SW480 (cell line): ENCODE results near the gene EXOSC7.
A peak's percentile ranks its signal among the peaks of the same experiment; 100 is the strongest.

Experiments
- DNase-seq: peaks from one replicate; pipeline ENCODE4 v3.0.0-alpha.2; 2016; ENCODE audit warnings: low spot score

EXOSC7 gene

DNA sequence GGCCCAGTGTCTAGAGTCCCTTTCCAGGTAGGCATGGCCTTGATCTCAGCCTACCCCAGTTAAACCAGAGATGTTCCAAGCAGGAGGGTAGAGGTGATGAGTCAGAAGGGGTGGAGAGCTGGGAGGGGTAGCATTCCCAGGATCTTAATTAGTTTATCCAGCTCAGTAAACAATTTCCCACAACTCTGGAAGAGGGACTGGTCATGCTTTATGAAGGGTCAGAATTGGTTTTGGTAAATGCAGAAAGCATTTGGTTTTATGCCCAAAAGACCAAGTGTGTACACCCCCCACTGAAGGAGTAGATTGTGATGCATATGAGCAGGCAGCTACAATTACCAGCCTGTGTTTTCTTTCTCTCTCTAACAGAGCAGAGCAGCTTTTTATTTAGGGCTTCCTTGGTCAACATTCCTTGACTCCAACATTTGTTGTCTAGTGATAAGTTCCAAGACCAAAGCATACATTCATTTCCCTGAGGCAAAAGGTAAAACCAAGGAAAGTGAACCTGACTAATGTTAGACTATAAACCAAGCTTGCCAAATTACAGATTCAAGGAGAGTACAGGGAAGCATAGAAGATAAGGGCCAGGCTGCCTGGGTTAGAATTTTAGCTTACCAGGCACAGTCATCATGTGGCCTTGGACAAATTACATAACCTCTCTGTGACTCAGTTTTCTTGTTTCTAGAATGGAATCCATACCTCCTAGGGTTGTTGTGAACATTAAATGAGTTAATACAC lies 17.6 kb downstream of the EXOSC7 start:
- DNase-seq = peak; percentile 58

DNA sequence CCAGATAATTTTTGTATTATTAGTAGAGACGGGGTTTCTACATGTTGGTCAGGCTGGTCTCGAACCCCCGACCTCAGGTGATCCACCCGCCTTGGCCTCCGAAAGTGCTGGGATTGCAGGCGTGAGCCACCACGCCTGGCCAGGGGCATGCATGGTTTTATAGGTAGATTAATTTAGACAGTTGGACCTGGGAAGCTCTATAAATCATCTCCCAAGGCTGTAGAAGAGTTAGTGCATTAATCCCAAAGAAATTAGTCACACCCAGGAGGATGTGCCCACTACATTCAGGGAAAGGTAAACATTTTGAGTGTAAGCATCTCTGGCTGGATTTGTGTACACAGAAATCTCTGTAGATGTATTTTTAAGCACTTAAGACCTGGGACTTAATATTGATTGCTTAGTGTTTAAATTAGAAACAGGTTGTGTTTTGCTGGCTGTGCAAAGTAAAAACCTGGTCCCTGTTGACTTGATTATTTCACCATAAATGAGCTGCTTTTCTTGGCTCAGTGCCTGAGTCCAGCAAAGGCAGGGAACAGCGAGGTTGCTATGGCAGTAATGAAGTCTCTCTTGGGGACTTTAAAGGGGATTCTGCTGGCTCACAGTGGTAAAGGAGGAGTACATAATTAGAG lies 19.2 kb downstream of the EXOSC7 start:
- no peak for DNase-seq

DNA sequence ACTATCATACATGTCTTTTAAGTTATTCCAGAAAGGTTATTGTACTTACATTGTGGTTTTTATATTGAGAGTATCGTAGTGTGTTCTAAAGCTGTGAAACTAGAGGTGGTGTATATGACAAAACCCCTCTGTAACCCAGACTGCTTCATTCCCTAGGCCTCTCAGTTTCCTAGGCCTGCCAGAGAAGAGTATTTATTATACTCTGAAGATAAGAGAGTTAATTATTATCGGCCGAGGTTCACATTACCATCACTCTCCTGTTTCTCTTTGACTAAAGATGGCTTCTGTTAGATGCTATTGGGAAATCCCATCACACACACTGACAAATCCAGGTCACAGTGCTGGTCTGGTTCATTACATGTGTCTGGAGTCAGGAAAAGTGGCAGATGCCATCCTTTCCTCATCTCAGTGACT lies 20.5 kb downstream of the EXOSC7 start:
- DNase-seq = no peak

DNA sequence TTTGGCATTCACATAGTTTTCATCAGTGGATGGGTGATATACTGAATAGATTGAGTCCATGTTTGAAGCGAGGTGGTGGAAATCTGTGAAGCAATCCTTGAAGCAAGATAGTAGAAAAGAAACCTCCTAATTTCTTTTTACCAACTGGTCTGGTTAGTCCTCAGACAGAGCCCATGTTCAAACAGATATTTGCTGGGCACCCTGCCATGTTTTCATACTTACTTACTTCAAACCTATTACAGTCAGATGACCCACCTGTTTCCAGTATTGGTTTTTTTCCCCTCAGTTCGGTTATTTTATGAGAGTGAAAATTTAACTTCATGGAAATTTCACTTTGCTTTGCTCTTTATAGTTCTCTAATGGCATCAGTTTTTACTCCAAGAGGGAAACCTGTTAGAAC lies 23.7 kb downstream of the EXOSC7 start:
- no peak for DNase-seq

DNA sequence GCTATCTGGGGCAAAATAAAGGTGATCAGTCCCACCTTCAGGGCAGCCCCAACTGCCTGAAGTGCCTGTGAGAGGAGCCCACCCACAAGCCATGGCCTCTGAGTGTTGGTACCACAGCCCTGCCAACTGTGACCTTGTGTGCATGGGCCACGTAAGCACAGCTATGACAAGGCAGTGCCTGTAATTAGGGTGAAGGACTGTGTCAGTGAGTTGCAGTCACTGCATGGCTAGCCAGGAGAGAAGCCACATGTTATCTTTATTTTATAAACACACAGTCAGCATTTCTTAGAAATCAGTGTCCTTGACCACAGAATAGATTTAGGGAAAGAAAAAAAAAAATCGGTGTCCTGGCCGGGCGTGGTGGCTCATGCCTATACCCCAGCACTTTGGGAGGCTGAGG lies 24.8 kb downstream of the EXOSC7 start:
- no peak for DNase-seq

DNA sequence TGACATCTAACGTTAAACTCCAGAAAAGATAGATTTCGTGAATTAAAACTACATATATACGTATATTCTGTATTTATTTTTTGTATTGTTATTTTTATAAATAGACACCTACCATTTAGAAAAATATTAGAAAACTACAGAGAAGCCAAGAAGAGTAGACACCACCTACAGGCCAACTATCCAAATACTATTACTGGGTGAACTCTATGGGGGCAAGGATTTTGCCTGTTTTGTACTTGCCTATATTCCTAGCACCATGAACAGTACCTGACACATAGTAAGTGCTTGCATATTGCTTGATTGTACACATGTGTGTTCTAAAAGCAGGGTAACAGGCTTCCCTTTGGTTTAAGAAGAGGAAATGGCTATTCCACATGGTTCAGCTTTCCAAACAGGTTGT lies 25.7 kb downstream of the EXOSC7 start:
- DNase-seq = no peak

DNA sequence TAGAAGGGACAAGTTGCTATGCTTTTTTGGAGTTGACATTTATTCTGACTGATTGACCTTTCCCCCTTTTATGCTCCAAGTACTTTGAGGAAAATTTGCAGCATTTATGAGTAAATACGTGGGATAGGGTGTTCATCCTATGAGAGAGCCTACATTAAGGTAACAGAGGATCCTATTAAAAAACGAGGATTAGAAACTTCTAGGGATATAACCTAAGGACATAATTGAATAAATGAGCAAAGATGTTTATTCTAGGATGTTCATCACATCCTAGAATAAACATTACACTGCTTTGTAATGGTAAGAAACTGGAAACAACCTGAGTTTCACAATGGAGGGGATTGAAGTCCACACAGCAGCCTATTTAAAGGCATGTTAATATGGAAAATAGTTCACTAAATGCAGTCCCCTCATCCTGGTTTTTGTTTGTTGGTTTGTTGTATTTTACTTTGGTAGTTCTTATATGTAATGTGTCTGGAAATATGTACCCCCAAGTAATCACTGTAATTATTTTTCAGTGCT lies 26.2 kb downstream of the EXOSC7 start:
- DNase-seq = no peak

DNA sequence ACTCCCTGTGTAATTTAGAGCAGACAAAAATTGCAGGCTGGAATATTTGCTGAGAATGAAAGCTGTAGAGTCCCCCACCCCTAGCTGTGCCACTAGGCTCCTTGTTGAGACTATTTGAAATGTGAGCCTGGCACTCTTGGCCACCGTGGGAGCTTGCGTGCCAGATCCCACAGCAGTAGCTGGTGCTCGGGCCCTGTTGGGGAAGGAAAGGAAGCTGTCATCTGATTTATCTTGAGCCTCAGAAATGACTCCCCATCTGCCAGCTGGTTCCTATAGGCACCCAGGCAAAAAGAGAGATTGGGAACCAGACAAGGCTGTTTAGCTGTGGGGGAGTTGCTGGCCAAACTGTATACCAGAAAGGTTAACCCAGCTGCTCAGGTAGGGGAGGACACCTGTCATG lies 26.7 kb downstream of the EXOSC7 start:
- no peak for DNase-seq

DNA sequence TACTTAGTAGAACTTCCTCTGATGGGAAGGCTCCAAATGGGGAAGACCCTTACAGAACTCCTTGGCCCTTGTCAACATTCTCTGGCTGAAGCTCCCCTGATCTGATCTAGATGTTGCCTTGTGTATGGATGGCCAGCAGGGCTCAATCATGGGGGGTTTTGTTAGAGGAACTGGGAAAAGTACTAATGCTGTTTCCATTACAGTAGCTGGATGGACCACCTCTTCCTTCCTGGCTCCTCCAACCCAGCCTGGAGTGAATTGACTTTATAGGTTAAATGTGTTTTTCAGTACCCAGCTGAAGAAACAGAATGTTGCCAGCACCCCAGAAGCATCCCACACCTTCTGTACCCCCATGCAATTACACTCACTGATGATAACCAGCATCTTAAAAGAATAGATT lies 27.4 kb downstream of the EXOSC7 start:
- no peak for DNase-seq

DNA sequence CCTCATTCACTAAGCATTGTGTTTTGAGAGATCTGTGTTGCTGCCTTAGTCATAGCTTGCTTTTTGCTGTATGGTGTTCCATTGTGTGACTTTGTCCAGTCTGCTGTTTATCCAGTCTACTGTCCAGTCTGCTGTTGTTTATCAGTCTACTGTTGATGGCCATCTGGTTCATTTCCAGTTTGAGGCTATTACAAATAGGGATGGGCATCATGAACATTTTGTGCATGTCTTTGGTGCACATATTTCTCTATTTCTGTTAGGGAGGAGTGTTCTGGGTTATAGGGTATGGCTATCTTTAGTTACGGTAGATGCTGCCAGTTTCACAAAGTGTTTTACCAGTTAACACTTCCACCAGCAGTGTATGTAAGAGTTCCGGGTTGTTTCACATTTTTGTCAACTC lies 27.8 kb downstream of the EXOSC7 start:
- no peak for DNase-seq

DNA sequence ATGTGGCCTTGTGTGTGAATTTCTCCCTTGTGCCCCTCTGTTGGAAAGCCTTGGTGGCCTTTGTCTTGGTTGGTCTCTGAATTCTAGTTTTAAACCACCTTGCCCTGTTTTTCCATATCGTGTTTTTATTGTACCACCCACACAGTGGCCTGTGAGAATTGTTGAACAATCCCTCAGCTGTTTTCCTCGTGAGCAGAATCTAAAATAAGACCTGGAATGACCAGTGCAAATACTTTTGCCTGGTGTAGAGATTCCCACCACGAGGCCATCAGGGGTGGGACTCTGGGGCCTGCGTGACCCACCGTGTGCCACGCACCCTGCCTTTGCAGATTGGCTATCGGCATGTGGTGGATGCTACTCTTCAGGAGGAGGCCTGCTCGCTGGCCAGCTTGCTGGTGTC lies 31.0 kb downstream of the EXOSC7 start:
- DNase-seq = no peak

DNA sequence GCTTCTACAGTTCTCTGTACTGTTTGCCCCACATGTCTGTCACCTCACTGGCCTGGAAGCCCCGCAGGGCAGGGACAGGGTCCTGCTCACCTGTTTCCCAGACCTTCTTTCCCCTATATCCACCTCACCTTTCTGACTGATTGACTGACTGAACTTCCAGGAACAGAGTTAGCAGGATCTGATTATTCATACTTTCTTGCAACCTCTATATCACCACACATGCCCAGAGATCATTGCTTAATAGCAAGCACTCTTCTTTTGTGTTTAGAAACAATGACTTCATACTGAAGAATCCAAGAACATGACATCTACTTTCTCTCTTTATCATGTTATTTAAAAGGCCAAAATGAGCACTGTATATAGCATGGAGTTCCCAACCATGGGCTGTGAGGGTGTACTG lies 32.1 kb downstream of the EXOSC7 start:
- no peak for DNase-seq

DNA sequence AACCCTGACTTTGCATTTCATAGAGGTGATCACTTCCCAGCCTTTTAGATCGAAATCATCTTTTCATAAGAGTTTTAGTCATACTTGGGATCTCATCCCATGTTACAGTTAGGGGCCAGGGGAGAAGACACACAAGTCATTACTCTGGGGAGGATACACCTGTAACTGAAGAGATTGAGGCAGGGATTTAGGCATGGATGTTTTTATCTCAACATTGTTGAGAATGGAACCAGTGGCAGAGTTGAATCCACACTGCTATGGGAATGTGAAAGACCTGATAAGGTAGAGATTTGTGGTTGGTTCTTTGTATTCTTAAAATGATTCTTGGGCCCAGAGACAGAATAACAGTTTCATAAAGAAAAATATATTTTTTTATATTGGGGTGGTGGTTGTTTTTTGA lies 33.8 kb downstream of the EXOSC7 start:
- DNase-seq = no peak

DNA sequence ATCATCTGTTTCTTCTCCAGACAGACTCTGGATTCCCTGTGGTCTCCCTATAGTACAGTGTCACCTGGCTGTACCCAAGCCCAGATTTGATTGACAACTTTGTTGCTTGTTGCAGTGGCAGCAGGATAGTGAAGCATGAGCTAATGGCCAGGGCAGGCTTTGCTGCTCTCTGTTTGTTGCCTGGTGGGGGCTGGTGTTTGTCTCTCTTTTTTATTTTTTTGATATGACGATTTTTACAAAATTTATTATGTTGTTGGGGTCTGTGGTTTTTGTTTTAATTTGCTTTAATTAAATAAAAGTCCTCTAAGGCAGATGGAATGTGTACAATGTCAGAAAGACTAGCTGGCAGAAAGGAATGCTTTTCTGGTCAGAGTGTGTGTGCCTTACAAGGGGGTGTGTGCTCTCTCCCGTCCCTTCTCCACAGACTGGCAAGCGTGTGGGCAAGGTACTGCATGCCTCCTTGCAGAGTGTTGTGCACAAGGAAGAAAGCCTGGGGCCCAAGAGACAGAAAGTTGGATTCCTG lies 34.8 kb downstream of the EXOSC7 start:
- no peak for DNase-seq

DNA sequence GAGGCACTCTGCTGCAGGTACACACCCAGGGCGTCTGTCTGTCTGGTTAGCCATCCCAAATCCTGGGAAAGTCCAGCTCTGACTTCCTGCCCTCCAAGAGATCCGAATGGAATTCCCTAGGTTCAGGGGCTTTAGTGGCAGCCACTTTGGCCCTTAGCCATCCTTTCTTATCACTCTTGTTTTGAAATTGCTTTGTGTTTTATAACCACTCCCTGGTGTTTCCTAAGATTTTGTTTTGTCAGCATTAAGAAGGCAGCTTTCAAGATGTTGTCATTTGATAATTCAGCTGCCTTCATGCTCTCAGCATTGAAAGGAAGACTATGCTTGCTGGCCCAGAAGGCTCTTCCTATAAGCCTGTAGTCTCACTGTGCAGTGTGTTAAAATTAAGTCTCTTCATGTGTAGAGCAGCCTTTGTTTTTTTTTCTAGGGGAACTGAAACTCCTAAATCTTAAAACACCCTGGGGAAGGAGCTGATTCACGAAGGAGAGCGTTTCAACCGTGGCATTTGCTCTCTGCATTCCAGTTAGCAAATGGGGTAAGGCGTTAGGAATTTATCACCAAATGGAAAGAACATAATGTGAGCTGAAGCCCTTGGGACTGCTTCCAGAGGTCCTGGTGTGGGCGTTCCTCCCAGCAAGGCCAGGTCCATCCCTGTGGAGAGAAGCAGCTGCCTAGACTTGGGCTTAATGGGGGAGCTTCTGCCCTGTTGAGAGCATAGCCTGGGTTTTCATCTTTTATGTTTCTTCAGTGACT lies 35.9 kb downstream of the EXOSC7 start:
- DNase-seq = no peak

DNA sequence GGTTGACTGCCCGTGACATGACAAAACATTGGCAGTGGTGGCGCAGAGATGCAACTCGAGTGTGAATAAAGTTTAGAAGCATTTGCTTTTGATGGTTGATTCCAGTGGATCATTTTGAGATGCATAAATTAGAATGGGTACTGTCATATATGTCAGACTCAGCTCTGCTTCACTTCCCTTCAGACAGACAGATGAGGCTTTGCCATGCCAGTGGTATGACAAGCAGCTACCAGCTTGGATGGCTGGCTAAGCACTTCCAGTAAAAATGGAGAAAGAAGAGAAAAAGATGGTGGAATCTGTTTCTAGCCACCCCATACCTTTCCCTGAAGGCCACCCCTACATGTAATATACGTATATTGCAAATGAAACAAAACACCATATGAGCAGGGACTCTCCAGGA lies 36.5 kb downstream of the EXOSC7 start:
- no peak for DNase-seq

DNA sequence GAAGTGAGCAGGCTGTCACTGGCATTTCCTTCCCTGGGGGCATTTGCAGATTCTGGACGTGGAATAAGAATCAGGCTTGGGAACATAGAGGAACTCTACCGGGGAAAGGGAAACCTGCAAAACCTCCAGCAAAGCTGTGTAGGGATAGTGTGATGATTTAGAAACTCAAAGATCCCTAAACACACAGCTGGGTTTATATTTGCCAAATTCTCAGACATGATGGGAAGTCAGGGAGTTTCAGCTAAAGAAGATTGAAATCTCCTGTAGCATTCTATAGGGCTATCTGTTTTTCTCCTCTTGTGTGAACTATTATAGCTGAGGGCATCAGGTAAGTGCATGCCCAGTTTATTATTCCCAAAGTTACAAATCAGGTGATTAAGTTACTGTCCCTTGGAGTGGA lies 40.9 kb downstream of the EXOSC7 start:
- no peak for DNase-seq

DNA sequence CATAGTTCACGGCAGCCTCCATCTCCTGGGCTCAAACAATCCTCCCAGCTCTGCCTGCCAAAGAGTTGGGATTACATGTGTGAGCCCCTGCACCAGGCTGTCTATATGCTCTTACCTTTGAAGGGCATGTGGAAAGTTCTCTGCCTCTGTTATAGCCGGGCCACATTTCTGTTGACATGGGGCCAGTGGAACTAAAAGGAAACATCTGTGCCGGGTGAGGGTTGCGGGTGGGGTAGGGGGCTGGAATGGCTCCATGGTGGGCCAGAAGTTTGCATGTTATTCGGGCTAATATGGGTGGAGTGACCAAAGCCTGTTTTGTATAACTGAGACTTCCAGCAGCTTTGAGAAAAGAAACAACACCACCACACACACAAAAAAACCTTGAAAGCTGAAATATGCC lies 41.8 kb downstream of the EXOSC7 start:
- no peak for DNase-seq

DNA sequence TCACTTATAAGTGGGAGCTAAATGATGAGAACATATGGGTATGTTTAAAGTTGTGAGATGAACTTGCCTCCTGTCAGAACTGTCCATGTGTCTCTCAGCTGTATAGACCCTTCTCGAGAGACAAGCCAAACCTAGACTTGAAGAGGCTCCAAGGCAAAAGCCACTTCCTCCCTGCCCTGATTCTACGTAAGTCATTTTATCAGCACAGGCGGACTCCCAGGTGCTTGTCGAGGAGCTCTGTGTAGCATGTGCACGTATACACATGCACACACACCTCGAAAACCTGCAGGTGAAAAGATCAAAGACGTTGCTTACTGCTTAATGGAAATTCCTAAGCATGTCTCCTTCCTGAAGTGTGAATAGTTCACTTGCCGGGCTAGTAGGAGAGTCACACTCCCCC lies 44.5 kb downstream of the EXOSC7 start:
- no peak for DNase-seq

DNA sequence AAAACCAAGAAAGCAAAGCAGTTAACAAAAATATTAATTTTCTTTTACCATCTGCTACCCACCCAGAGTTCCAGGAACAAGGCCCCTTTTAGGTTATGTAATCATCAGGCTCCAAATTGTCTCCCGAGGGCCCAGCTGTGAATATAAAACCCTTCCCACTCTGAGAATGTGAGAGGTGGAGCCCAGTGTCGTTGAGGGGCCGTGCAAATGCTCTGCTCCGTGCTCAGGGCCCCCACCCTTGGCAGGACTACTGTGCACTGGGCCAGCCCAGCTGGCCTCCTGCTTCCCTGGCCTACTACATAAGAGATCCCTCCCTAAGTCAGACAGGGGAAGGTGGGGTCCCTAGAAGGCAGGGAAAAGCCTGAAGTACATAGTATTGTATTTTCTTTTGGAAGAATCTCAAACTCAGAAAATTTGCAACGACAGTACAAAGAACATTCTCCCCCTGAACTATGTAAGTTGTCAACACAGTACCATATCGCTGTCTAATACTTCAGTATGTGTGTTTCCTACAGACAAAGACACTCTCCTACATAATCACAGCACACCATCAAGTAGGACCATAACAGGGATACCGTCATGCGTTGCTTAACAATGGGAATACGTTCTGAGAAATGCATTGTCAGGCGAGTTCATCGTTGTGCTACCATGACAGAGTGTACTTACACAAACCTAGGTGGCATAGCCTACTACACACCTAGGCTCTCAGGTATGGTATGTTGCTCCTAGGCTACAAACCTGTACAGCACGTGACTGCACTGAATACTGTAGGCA lies 45.7 kb downstream of the EXOSC7 start:
- no peak for DNase-seq

DNA sequence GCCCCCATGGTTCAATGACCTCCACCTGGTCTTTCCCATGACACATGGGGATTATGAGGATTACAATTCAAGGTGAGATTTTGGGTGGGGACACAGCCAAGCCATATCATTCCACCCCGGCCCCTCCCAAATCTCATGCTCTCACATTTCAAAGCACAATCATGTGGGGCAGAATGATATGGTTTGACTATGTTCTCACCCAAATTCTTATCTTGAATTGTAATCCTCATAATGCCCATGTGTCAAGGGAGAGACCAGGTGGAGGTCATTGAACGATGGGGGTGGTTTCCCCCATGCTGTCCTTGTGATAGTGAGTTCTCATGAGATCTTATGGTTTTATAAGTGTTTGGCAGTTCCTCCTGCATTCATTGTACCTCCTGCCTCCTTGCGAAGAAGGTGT lies 47.6 kb downstream of the EXOSC7 start:
- DNase-seq = no peak
